HFFc6 (cell line): Measurements from ENCODE around the gene KCNMB2. TPM values are rescaled to one million over a fixed set of nuclear protein-coding genes. Genes with fewer than 3 reads are reported as not detected.

Experiments used
- DNase-seq: peaks from one replicate; pipeline ENCODE4 v3.0.0-alpha.2; 2018
- H3K27ac Mint-ChIP-seq: 2 replicates; pipeline ENCODE4 v1.8.0; 2020; ENCODE audit warnings: mild to moderate bottlenecking, mixed read lengths
- H3K27me3 Mint-ChIP-seq: 2 replicates; pipeline ENCODE4 v1.8.0; 2021; ENCODE audit warnings: mild to moderate bottlenecking, moderate library complexity, mixed read lengths; ENCODE audit not compliant: insufficient read depth
- H3K36me3 Mint-ChIP-seq: 2 replicates; pipeline ENCODE4 v1.8.0; 2021; ENCODE audit warnings: low read depth, mixed read lengths
- H3K4me1 Mint-ChIP-seq: 2 replicates; pipeline ENCODE4 v1.8.0; 2020; ENCODE audit warnings: low read depth, mixed read lengths
- H3K4me3 Mint-ChIP-seq: 2 replicates; pipeline ENCODE4 v1.8.0; 2020; ENCODE audit warnings: mild to moderate bottlenecking, moderate library complexity, mixed read lengths
- H3K9me3 Mint-ChIP-seq: 2 replicates; pipeline ENCODE4 v1.8.0; 2020; ENCODE audit warnings: mild to moderate bottlenecking, mixed read lengths
- CTCF ChIP-seq: fragments of 200-600 bp; sonication (generic); IDR thresholded peaks from 2 replicates; pipeline ENCODE4 v1.5.0; 2021; ENCODE audit warnings: antibody characterized with exemption, mild to moderate bottlenecking
- total RNA-seq, 6 experiments: library from RNA; stranded (reverse); fragmentation: NEBNext Ultra II Directional; extraction: Animal tissue kit (Norgen Biotek cat#: 25700); gene quantifications; 2 replicates in 1 of 6; 3 replicates in 5 of 6; pipeline ENCODE4 v1.2.3, GENCODE V29; 2021

Gene KCNMB2
- total RNA-seq, 6 experiments from 2014 or later, result not detected

GRCh38 chr3:178750639-178751300 is 214.5 kb downstream of the KCNMB2 start:
- Mint-ChIP-seq H3K4me1 (no peaks in the 10 kb centered on the region), H3K27me3 (no peaks in the 10 kb centered on the region), H3K36me3 (no peaks in the 10 kb centered on the region; the same call in none of the 2 replicates), H3K9me3 (peaks cover 29% of the 10 kb centered on the region; the same call in 1 of the 2 replicates), H3K27ac (no peak overlapping the region), H3K4me3 (no peak overlapping the region)
- no peak for TF ChIP-seq CTCF
- DNase-seq, result no peak

- Mint-ChIP-seq H3K9me3 (peaks cover 18% of the 10 kb centered on the region; the same call in 1 of the 2 replicates), H3K4me3 (no peak overlapping the region), H3K4me1 (no peaks in the 10 kb centered on the region), H3K27ac (no peak overlapping the region), H3K27me3 (no peaks in the 10 kb centered on the region), H3K36me3 (no peaks in the 10 kb centered on the region; the same call in 1 of the 2 replicates)
- no peak for TF ChIP-seq CTCF
- no peak for DNase-seq
Observed at GRCh38 chr3:178752843-178753242, 216.6 kb downstream of the KCNMB2 start.

- no peaks in the 10 kb centered on the region for H3K4me1 Mint-ChIP-seq
- H3K4me3 Mint-ChIP-seq, result no peak overlapping the region
- no peak for DNase-seq
- peaks cover 10% of the 10 kb centered on the region; the same call in 1 of the 2 replicates for H3K9me3 Mint-ChIP-seq
- H3K27ac Mint-ChIP-seq, result no peak overlapping the region
- no peaks in the 10 kb centered on the region for H3K27me3 Mint-ChIP-seq
- no peak for TF ChIP-seq CTCF
- H3K36me3 Mint-ChIP-seq, result no peaks in the 10 kb centered on the region
Observed at GRCh38 chr3:178754852-178755510, 218.7 kb downstream of the KCNMB2 start.

GRCh38 chr3:178761024-178761423 is 224.8 kb downstream of the KCNMB2 start:
- H3K9me3 Mint-ChIP-seq, result peaks cover 11% of the 10 kb centered on the region
- DNase-seq, result no peak
- H3K27me3 Mint-ChIP-seq, result no peaks in the 10 kb centered on the region
- no peak overlapping the region for H3K27ac Mint-ChIP-seq
- no peak overlapping the region for H3K4me3 Mint-ChIP-seq
- H3K36me3 Mint-ChIP-seq, result no peaks in the 10 kb centered on the region
- TF ChIP-seq CTCF, result no peak
- H3K4me1 Mint-ChIP-seq, result no peaks in the 10 kb centered on the region

- Mint-ChIP-seq H3K4me3 (no peak overlapping the region), H3K4me1 (no peaks in the 10 kb centered on the region), H3K27me3 (no peaks in the 10 kb centered on the region), H3K36me3 (no peaks in the 10 kb centered on the region), H3K27ac (no peak overlapping the region), H3K9me3 (peaks cover 11% of the 10 kb centered on the region)
- DNase-seq, result no peak
- TF ChIP-seq CTCF, result no peak
Observed at GRCh38 chr3:178761461-178761860, 225.2 kb downstream of the KCNMB2 start.
